GM21423 (cell line): Measurements from ENCODE around the gene HNRNPU.

Experiments
- ATAC-seq: cut with Tn5 transposase; IDR thresholded peaks from one replicate; pipeline ENCODE4 v1.9.1; 2021; ENCODE audit warnings: mild to moderate bottlenecking, moderate library complexity; ENCODE audit not compliant: unreplicated experiment

Gene HNRNPU

GRCh38 chr1:244864253-244865027, at the start of gene HNRNPU:
TSS of gene HNRNPU (minus strand) at chr1:244864543. CDS start at chr1:244864307, 236 bp downstream.
- peak; percentile 57 for ATAC-seq

DNA sequence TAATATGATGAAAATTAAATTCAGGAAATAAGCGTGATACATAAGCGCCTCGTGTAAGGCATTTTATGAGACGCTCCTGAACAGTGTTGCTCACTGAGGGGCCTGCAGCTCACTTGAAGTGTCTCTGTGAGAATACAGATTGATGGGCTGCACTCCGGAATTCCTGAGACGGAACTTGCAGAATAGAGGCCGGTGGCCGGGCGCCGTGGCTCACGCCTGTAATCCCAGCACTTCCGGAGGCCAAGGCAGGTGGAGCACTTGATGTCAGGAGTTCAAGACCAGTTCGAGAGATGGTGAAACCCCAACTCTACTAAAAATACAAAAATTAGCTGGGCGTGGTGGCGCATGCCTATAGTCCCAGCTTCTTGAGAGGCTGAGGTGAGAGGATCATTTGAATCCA, 49.5 kb upstream of the HNRNPU start:
- no peak for ATAC-seq

DNA sequence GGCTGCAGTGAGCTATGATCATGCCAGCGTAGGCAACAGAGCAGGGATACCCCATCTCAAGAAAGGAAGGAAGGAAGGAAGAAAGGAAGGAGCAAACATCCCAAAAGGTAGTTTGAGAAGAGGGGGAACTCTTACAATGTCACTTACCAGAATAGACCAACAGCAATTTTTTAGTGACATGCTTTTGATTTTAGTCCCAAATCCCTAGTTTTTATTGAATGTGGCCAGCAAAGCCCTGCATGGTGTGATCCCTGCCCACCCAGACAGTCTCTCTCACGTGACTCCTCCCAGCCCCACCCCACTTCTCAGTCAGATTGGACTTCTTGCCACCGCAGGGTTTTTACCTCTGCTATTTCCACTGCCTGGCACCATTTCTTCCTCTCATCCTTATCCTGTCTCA, 39.8 kb upstream of the HNRNPU start:
- no peak for ATAC-seq

GRCh38 chr1:244901400-244902015, 37.2 kb upstream of the HNRNPU start:
- ATAC-seq = no peak

DNA sequence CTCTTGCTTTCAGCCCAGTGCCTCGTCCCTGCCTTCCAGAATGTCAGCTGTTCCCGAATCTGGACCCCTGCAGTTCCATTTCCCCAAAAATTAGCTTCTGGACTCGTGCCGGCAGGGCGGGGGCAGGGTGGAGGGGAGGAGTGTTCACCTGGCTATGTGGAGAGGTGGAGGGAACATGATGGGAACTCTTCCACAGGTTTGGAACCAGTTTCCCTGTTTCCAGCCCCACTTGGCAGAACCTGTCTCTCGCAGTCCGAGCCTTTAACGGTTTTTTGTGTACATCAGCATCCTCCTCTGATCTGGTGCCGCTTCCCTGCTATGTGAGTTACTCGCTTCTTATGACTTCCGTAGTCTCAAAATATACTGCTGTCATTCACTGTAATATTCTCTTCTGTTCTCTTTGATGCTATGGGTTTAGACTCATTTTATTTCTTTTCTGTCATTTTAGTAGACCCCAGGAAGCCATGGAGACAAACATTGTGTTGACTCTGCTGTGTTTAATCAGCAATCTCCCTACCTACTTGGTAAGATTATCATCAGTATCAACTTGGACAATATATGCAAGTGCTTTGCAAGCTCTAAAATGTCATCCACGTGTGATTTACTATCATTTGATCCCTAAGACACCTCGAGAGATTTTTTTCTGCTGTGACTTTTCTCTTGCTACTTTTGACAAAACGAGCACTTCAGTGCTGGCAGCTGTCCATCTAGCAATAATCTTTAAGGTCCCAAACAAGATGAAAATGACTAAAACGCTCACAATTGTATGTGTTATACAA, 33.3 kb upstream of the HNRNPU start:
- ATAC-seq = no peak

DNA sequence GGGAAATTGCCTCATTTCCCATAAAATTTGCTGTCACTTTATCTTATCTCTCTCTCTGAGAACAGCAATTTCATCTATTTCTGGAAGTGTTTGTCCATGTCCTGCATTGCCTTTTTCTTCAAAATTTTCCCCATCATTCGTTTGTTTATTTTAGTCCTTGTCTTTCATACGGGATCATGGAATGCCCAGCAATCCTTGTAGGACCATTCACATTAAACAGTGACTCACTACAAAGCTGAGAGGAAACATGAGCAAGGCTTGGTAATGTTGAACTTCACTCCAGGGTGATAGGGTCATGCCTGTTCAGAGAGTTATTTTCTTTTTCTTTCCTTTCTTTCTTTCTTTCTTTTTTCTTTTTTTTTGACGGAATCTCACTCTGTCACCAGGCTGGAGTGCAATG, 32.2 kb upstream of the HNRNPU start:
- no peak for ATAC-seq

DNA sequence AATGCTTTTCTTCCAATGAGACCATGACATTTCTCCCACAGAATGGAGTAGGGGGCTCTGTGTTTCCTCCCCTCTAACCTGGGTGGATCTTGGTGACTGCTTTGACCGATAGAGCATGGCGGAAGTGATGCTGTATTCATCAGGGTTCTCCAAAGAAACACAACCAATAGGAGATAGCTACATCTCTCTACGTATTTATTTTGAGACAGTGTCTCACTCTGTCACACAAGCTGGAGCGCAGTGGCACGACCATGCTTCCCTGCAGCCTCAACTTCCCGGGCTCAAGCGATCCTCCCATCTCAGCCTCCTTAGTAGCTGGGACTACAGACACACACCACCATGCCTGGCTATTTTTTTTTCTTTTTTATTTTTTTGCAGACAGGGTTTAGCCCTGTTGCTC, 29.5 kb upstream of the HNRNPU start:
- no peak for ATAC-seq

DNA sequence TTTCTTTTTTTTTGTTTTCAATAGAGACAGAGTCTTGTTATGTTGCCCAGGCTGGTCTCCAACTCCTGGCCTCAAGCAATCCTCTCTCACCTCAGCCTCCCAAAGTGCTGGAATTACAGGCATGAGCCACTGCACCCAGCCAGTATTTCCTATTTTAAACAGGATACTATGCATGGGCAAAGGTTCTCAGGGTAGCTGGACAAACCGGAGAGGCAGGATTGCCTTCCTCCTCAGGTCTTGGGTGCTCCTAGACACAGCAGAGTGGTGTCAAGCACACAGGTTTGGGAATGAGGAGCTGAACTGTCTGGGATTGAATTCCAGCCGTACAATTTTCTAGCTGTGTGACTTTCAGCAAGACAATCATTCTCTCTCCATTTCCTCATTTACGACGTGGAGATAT, 22.9 kb upstream of the HNRNPU start:
- ATAC-seq = no peak

- no peak for ATAC-seq
Observed at GRCh38 chr1:244881552-244882280, 17.4 kb upstream of the HNRNPU start.

DNA sequence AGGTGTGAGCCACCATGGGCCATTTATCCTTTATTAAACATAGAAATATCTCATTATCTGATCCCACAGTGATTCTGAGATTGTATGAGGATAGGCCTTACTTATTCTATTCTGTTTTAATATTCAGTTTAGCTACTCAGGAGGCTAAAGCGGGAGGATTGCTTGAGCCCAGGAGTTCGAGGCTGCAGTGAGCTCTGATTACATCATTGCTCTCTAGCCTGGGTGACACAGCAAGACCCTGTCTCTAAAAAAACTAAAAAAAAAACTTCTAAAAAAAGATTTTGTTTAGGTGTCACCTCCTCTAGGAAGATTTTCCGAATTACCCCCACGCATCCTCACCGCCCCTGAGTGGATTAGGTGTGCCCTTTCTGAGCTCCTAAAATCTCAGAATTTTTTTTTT, 14.3 kb upstream of the HNRNPU start:
- no peak for ATAC-seq

GRCh38 chr1:244876228-244876910, 12.0 kb upstream of the HNRNPU start:
- no peak for ATAC-seq

DNA sequence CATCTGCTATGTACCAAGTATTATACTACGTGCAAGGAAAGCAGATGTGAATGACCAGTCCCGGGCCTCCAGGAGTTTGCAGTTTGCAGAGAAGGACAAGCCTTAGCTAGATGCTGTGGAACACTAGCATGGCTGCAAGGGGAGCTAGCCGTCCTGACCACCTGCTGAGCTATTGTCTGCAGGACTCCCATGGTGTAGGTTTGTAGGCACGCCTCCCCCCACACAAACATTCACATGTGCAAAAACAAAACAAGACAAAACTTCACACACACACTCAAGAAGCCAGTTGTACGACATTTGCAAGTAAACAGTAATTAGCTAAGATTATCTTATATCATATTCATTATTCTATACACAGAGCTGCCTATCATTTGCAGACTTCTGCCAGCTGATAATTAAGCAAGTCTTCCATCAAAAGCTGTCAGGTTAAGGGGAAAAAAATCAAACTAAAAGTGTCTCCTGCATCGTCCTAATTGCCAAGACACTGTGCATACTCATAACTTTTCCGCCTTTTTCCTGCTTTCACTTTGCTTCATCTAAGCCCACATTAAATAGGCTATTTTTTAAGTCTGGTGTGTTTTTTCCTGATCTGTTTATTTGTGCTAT, 10.7 kb upstream of the HNRNPU start:
- ATAC-seq = no peak

GRCh38 chr1:244869950-244870349, 5.6 kb upstream of the HNRNPU start:
- ATAC-seq = no peak

GRCh38 chr1:244869364-244869827, 5.1 kb upstream of the HNRNPU start:
- no peak for ATAC-seq

- ATAC-seq = no peak
Observed at GRCh38 chr1:244868484-244869363, 4.4 kb upstream of the HNRNPU start.

- ATAC-seq = no peak
Observed at GRCh38 chr1:244866355-244866754, 2.0 kb upstream of the HNRNPU start.

DNA sequence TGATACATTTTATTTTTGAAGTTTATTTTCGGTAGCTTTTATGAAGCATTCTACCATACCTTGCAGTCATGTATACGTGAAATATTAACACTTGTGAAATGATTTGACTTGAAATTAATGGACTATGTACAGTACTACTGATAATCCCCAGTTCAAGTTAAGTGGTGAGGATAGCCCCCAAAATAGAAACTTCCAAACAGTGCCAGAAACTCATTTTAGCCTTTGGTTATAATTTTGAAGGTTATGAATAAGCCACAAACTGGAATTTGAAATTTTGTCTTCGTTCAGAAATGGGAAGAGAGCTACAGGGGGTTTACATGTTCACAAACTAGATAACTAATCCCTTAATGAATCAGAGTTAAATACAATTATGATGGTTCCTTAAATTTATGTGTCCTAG, 1.5 kb upstream of the HNRNPU start:
- no peak for ATAC-seq

- no peak for ATAC-seq
Observed at GRCh38 chr1:244865028-244865371, 657 bp upstream of the HNRNPU start.
